Fibroblast of pulmonary artery (primary cell): Measurements from ENCODE around the gene DISP2.

Source experiments
- DNase-seq: peaks from one replicate; pipeline ENCODE4 v3.0.0-alpha.2; 2010; ENCODE audit warnings: low read depth
- H3K4me3 ChIP-seq: replicated peaks from 2 replicates; pipeline ENCODE4 v1.5.1; 2011; ENCODE audit warnings: low read depth, mild to moderate bottlenecking, control low read depth, low read length, moderate library complexity
- CTCF ChIP-seq: IDR thresholded peaks from 2 replicates; pipeline ENCODE4 v1.5.1; 2011; ENCODE audit warnings: mild to moderate bottlenecking, control low read depth, low read length, inconsistent platforms; ENCODE audit errors: missing control alignments

The DISP2 gene

GRCh38 chr15:40388941-40389823 lies 31.2 kb downstream of the DISP2 start:
- peak; percentile 72 for DNase-seq
- TF ChIP-seq CTCF: no peak
- no peak overlapping the region for H3K4me3 ChIP-seq

GRCh38 chr15:40389824-40390595 lies 32.0 kb downstream of the DISP2 start:
- no peak overlapping the region for H3K4me3 ChIP-seq
- no peak for TF ChIP-seq CTCF
- DNase-seq: no peak

GRCh38 chr15:40392986-40393948 lies 35.2 kb downstream of the DISP2 start:
- no peak overlapping the region for H3K4me3 ChIP-seq
- no peak for TF ChIP-seq CTCF
- peak; percentile 17 for DNase-seq

- no peak overlapping the region for H3K4me3 ChIP-seq
- TF ChIP-seq CTCF: no peak
- DNase-seq: no peak
Measured at GRCh38 chr15:40397688-40398412, 39.8 kb downstream of the DISP2 start.

- no peak overlapping the region for H3K4me3 ChIP-seq
- no peak for DNase-seq
- TF ChIP-seq CTCF: no peak
Measured at GRCh38 chr15:40398413-40398873, 40.4 kb downstream of the DISP2 start.

GRCh38 chr15:40399370-40399769 lies 41.4 kb downstream of the DISP2 start:
- H3K4me3 ChIP-seq: no peak overlapping the region
- DNase-seq: no peak
- TF ChIP-seq CTCF: no peak
